Right lobe of liver (tissue), 6 donors: ENCODE data around the gene APBB1IP. TPM values are rescaled to one million over a fixed set of nuclear protein-coding genes. Genes with fewer than 3 reads are reported as not detected.

Experiments
- ATAC-seq, 4 donors: fragments of 200-7000 bp; cut with Tn5 transposase; one replicate each; pipeline ENCODE4 v1.9.1; 2020; ENCODE audit warnings: mild to moderate bottlenecking in 4 of 4, moderate library complexity in 4 of 4
- DNase-seq, 3 donors: peaks; one replicate each; pipeline ENCODE4 v3.0.0-alpha.2; 2020
- H3K27ac ChIP-seq, 3 donors: fragments of 200-600 bp; one replicate each; pipeline ENCODE4 v1.8.0; 2022
- H3K27me3 ChIP-seq, 2 donors: fragments of 200-600 bp; one replicate each; pipeline ENCODE4 v1.8.0; 2022
- H3K36me3 ChIP-seq, 4 donors: fragments of 200-600 bp; sonication (generic) in 1 of 4; one replicate each; pipeline versions ENCODE4 v1.5.1 to v1.8.0; 2017 to 2022; ENCODE audit warnings: control low read depth in 1 of 4
- H3K4me1 ChIP-seq, 4 donors: fragments of 200-600 bp; sonication (generic) in 1 of 4; one replicate each; pipeline versions ENCODE4 v1.5.1 to v1.8.0; 2017 to 2022; ENCODE audit warnings: control low read depth in 1 of 4
- H3K4me3 ChIP-seq, 3 donors: fragments of 200-600 bp; one replicate each; pipeline ENCODE4 v1.8.0; 2022
- H3K9me3 ChIP-seq, 4 donors: fragments of 200-600 bp; sonication (generic) in 1 of 4; one replicate each; pipeline versions ENCODE4 v1.5.1 to v1.8.0; 2017 to 2022; ENCODE audit warnings: control low read depth in 1 of 4
- POLR2A ChIP-seq: fragments of 450-650 bp; IDR thresholded peaks from one replicate; pipeline ENCODE4 v1.6.1; 2017; ENCODE audit warnings: antibody characterized with exemption, mild to moderate bottlenecking
- WGBS: methylation state at CpG from one replicate; pipeline ENCODE4 v1.1.6; 2018; ENCODE audit warnings: low coverage, low lambda C conversion rate; ENCODE audit not compliant: insufficient coverage; ENCODE audit errors: missing lambda C conversion rate; 5-methylcytosine and 5-hydroxymethylcytosine counted together
- intact Hi-C, 2 donors: fragments of 100-400 bp; cut with DNase I; formaldehyde crosslinking; loops; one replicate each; pipeline versions ENCODE4 v1.11.2 to v1.14.1; 2022
- total RNA-seq, 6 experiments: library from RNA; depleted of rRNA in 2 of 6; stranded (reverse); fragments of >200 nt in 2 of 6; fragmentation: NEBNext Ultra II Directional in 3 of 6; extraction: Animal tissue kit (Norgen Biotek cat#: 25700) in 3 of 6; gene quantifications; one replicate each; pipeline versions ENCODE4 v1.1.0 to v1.2.4, GENCODE V29; 2016 to 2023
- TF ChIP-seq, protein P1 (sequence below), 4 donors: fragments of 200-600 bp in 3 of 4; fragments of 450-650 bp in 1 of 4; IDR thresholded peaks; one replicate each; pipeline versions ENCODE4 v1.5.1 to v1.8.0; 2016 to 2022; ENCODE audit warnings: antibody characterized with exemption in 4 of 4, mild to moderate bottlenecking in 2 of 4
- donor health status: DM: no; HTN: yes; CAD: no.
- donor health status: DM: no; HTN: no; CAD: no.
- donor health status: DM: no; HTN: no; CAD: no.
- donor health status: DM: no; HTN: yes; CAD: no.
- donor health status: DM: no; HTN: yes; CAD: no.

APBB1IP gene
- total RNA-seq, 6 experiments from 2014 or later = 13.0 to 50.7 (median 16.5) TPM

DNA sequence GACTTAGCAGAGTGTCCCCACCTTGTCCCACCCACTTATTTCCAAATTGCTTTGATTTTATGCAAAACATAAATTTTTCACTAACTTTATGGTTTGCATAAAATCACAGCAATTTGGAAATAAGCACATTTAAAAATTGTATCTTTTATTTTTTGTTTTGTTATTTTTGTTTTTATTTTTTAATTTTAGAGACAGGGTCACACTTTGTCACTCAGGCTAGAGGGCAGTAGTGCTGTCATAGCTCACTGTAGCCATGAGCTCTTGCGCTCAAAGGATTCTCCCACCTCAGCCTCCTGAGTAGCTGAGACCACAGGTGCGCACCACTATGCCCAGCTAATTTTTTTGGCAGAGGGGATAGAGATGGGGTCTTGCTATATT is 43.2 kb downstream of the APBB1IP start:
- ATAC-seq = no peak
- intact Hi-C loops = no loop called here
- peak overlapping the region in 1 of 3 donors; percentile 47 for H3K27ac ChIP-seq

DNA sequence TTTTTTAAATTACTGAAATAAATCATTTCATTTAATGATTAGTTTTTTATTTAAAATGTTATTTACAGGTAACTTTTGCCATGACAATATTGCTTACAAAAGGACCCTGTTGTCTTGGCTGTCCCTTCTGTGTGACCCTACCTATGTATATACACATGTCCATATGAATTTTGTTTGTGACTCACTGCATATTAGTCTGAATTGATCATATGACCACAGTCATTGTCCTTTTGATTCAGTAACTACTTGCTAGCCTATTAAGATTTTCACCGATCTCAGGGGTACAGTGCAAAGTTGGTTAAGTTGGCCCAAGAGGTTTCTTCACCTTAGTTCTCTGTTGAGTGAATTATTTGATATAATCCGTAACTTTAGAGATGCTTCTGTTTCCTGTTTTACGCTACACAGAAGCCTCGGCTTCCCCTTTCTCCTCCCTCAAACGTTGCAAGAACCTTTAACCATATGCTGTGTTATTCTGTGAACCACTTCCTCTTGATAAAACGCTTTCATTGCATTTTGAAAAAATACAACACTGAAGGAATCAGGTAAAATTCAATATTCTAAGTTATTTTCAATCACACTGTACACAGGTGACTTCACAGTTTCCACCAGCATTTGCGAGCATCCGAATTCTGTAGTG is 43.9 kb downstream of the APBB1IP start:
- no peak for TF ChIP-seq POLR2A
- TF ChIP-seq, protein P1, sequence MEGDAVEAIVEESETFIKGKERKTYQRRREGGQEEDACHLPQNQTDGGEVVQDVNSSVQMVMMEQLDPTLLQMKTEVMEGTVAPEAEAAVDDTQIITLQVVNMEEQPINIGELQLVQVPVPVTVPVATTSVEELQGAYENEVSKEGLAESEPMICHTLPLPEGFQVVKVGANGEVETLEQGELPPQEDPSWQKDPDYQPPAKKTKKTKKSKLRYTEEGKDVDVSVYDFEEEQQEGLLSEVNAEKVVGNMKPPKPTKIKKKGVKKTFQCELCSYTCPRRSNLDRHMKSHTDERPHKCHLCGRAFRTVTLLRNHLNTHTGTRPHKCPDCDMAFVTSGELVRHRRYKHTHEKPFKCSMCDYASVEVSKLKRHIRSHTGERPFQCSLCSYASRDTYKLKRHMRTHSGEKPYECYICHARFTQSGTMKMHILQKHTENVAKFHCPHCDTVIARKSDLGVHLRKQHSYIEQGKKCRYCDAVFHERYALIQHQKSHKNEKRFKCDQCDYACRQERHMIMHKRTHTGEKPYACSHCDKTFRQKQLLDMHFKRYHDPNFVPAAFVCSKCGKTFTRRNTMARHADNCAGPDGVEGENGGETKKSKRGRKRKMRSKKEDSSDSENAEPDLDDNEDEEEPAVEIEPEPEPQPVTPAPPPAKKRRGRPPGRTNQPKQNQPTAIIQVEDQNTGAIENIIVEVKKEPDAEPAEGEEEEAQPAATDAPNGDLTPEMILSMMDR (IDR thresholded peaks at IDR 0.05) = no peak
- 51% methylated on average over 8 of the region's 8 CpGs for WGBS
- no peak for DNase-seq
- Histone ChIP-seq H3K36me3 (no peaks in the 10 kb centered on the region), H3K27ac (no peak overlapping the region), H3K4me1 (peaks cover 0 to 52% (median 3%) of the 10 kb centered on the region in 4 donors), H3K4me3 (no peak overlapping the region), H3K9me3 (no peaks in the 10 kb centered on the region), H3K27me3 (no peaks in the 10 kb centered on the region)
- intact Hi-C loops = no loop called here
- ATAC-seq = peak in 3 of 4 donors; percentile 22 to 41 (median 32)

More for the DNA sequence above, 43.2 kb downstream of the APBB1IP start:
- WGBS = 90% methylated on average over 2 of the region's 2 CpGs
- TF ChIP-seq, protein P1 (IDR thresholded peaks at IDR 0.05) = no peak
- TF ChIP-seq POLR2A = no peak
- Histone ChIP-seq H3K4me3 (no peak overlapping the region), H3K9me3 (no peaks in the 10 kb centered on the region), H3K36me3 (no peaks in the 10 kb centered on the region), H3K4me1 (peaks cover 0 to 45% (median 3%) of the 10 kb centered on the region in 4 donors), H3K27me3 (no peaks in the 10 kb centered on the region)
- DNase-seq = no peak

DNA sequence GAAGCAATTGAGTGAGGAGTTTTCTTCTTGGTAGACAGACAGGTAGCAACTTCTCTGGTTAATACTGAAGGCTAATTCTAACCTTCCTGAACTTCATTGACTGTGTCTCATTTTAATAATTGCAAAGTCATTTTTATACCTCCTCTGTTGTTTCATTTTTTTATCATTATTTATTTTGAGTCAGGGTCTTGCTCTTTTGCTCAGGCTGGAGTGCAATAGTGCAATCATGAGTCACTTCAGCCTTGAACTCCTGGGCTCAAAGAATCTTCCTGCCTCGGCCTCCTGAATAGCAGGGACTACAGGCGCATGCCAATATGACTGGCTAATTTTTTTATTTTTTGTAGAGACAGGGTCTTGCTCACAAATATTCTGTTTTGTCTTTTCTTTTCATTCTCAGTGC is 45.4 kb downstream of the APBB1IP start:
- intact Hi-C loops = no loop called here
- Histone ChIP-seq H3K9me3 (no peaks in the 10 kb centered on the region), H3K27ac (no peak overlapping the region), H3K4me3 (no peak overlapping the region), H3K4me1 (peaks cover 0 to 59% (median 3%) of the 10 kb centered on the region in 4 donors), H3K27me3 (no peaks in the 10 kb centered on the region), H3K36me3 (no peaks in the 10 kb centered on the region)
- TF ChIP-seq, protein P1 (IDR thresholded peaks at IDR 0.05) = no peak
- no peak for TF ChIP-seq POLR2A
- no peak for DNase-seq
- 57% methylated on average over 2 of the region's 2 CpGs for whole genome bisulfite sequencing
- ATAC-seq = peak in 1 of 4 donors; percentile 17

DNA sequence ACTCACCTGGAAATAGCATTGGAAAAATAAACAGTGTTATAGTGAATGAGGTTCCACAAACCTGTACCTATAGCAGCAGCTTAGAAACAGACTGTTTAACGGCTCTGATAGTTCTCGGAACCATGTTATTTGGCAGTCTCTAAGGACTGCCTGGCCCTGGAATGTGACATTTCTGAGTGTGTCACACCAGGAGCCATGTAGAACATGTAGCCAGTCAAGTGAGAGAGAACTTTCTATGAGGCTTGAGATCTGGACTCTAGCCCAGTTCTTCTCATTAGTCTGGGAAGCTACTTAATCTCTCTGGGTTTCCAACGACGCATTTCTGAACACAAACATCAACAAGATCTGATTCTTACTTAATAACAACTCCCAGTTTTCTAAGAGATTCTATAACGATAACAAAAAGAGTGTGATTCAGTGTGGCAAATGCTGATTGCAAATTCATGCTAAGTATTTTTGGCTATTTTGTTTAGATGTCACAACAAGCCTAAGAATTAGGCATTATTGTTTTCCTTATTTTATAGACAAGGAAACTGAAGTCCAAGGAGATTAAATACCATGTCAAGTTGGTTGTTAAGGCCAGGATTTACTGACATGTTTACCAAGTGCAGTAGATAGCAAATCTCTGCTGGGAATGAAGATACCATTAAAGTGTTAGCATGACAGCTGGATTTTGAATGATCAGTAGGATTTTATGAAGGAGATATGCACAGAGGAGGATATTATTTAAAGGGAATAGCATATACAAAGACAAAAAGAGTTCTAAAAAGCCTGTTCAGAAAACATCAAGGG is 47.2 kb downstream of the APBB1IP start:
- Histone ChIP-seq H3K4me1 (peaks cover 0 to 54% (median 3%) of the 10 kb centered on the region in 4 donors), H3K27me3 (no peaks in the 10 kb centered on the region), H3K36me3 (no peaks in the 10 kb centered on the region), H3K27ac (no peak overlapping the region), H3K9me3 (no peaks in the 10 kb centered on the region), H3K4me3 (no peak overlapping the region)
- intact Hi-C loops = no loop called here
- DNase-seq (no peak), ATAC-seq (peak; percentile 40 to 59 (median 48))
- TF ChIP-seq, protein P1 (IDR thresholded peaks at IDR 0.05) = no peak
- no peak for TF ChIP-seq POLR2A
- 39% methylated on average over 5 of the region's 5 CpGs for WGBS
